ENCODE results near the gene DQX1. TPM values are rescaled to one million over a fixed set of nuclear protein-coding genes. Genes with fewer than 3 reads are reported as not detected.

Gene DQX1
- total and polyA plus RNA-seq, 9 of the 15 experiments (the other 6 are each of a cell fraction or from before 2014, with no cell fraction given) = 0.04 to 0.38 (median 0.18) TPM; not detected in 1

- TF ChIP-seq RFX7 (CRISPR knock-in tag; IDR thresholded peaks at IDR 0.05) (no peak), HEY1 (CRISPR knock-in tag; IDR thresholded peaks at IDR 0.05; ENCODE audit: borderline replicate concordance) (no peak), NBN (IDR thresholded peaks at IDR 0.05; ENCODE audit: low read depth) (peak; percentile 100), KLF1 (tag; IDR thresholded peaks at IDR 0.05) (peak; percentile 82), TBL1XR1 (IDR thresholded peaks at IDR 0.05; ENCODE audit: low read length in 2 of 2) (peak in 1 of 2 experiments; percentile 92; a peak in 2 of 4 replicates), CEBPB (tag; IDR thresholded peaks at IDR 0.05) (no peak), HLTF (IDR thresholded peaks at IDR 0.05) (no peak), GTF2B (IDR thresholded peaks at IDR 0.05; ENCODE audit: extremely low read depth, insufficient read length) (no peak), RBM17 (IDR thresholded peaks at IDR 0.05; ENCODE audit: borderline replicate concordance, low read depth, low read length) (no peak), ZNF24 (IDR thresholded peaks at IDR 0.05) (no peak), TEAD1 (CRISPR knock-in tag; IDR thresholded peaks at IDR 0.05) (peak in 1 of 2 experiments; percentile 2; a peak in 1 of 4 replicates), RAD51 (IDR thresholded peaks at IDR 0.05; ENCODE audit: borderline replicate concordance, low read depth) (peak; percentile 16; the same call in 1 of the 2 replicates), NCOA1 (IDR thresholded peaks at IDR 0.05; ENCODE audit: low read depth) (peak; percentile 99), CTBP1 (IDR thresholded peaks at IDR 0.05; ENCODE audit: borderline replicate concordance) (peak; percentile 42; the same call in 1 of the 2 replicates), BCLAF1 (IDR thresholded peaks at IDR 0.05; ENCODE audit: borderline replicate concordance in 1 of 2, control insufficient read depth in 1 of 2, low read depth in 2 of 2, low read length in 1 of 2) (0 out of 4 replicates have a peak, but pooled peaks of 1 of the 2 experiments have one; percentile 23), ZNF146 (CRISPR knock-in tag; IDR thresholded peaks at IDR 0.05; ENCODE audit: unreplicated experiment) (no peak), JUN (IDR thresholded peaks at IDR 0.05; ENCODE audit: borderline replicate concordance, low read depth, low read length) (peak; percentile 75), JUN (CRISPR knock-in tag; IDR thresholded peaks at IDR 0.05; ENCODE audit: borderline replicate concordance) (0 out of 2 replicates have a peak, but pooled peaks have one; percentile 13), TARDBP (IDR thresholded peaks at IDR 0.05) (peak; percentile 99)
- TF ChIP-seq, protein P1, sequence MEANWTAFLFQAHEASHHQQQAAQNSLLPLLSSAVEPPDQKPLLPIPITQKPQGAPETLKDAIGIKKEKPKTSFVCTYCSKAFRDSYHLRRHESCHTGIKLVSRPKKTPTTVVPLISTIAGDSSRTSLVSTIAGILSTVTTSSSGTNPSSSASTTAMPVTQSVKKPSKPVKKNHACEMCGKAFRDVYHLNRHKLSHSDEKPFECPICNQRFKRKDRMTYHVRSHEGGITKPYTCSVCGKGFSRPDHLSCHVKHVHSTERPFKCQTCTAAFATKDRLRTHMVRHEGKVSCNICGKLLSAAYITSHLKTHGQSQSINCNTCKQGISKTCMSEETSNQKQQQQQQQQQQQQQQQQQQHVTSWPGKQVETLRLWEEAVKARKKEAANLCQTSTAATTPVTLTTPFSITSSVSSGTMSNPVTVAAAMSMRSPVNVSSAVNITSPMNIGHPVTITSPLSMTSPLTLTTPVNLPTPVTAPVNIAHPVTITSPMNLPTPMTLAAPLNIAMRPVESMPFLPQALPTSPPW (CRISPR knock-in tag; IDR thresholded peaks at IDR 0.05) = peak; percentile 98
- TF ChIP-seq, protein P2, sequence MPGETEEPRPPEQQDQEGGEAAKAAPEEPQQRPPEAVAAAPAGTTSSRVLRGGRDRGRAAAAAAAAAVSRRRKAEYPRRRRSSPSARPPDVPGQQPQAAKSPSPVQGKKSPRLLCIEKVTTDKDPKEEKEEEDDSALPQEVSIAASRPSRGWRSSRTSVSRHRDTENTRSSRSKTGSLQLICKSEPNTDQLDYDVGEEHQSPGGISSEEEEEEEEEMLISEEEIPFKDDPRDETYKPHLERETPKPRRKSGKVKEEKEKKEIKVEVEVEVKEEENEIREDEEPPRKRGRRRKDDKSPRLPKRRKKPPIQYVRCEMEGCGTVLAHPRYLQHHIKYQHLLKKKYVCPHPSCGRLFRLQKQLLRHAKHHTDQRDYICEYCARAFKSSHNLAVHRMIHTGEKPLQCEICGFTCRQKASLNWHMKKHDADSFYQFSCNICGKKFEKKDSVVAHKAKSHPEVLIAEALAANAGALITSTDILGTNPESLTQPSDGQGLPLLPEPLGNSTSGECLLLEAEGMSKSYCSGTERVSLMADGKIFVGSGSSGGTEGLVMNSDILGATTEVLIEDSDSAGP (CRISPR knock-in tag; IDR thresholded peaks at IDR 0.05) = 0 out of 2 replicates have a peak, but pooled peaks have one; percentile 6
Observed at GRCh38 chr2:74553892-74554819, 28.1 kb upstream of the DQX1 start, which contains the start of the genes DOK1 and LOXL3 (continued).

Measured in K562 (cell line).